Smooth muscle cell (in vitro differentiated cells): Measurements from ENCODE around the gene LIPA. TPM values are rescaled to one million over a fixed set of nuclear protein-coding genes. Genes with fewer than 3 reads are reported as not detected.

ENCODE experiments used
- DNase-seq: peaks from one replicate; lab custom pipeline; 2025; ENCODE audit not compliant: unreplicated experiment; lab: John Stamatoyannopoulos, UW
- H2AFZ ChIP-seq: fragments of 200-600 bp; sonication (generic); 2 replicates; pipeline ENCODE4 v1.6.0; 2016; ENCODE audit warnings: antibody characterized with exemption, low read depth, mild to moderate bottlenecking
- H3F3A ChIP-seq: fragments of 200-600 bp; sonication (generic); 2 replicates; pipeline ENCODE4 v1.6.0; 2017; ENCODE audit warnings: antibody characterized with exemption, low read depth
- H3K27ac ChIP-seq: fragments of 200-600 bp; sonication (generic); 2 replicates; pipeline ENCODE4 v1.5.1; 2016; ENCODE audit warnings: low read depth, mild to moderate bottlenecking
- H3K27me3 ChIP-seq: fragments of 200-600 bp; sonication (generic); 2 replicates; pipeline ENCODE4 v1.6.1; 2016; ENCODE audit warnings: low read depth, mild to moderate bottlenecking
- H3K36me3 ChIP-seq: fragments of 200-600 bp; sonication (generic); 2 replicates; pipeline ENCODE4 v1.5.1; 2016; ENCODE audit warnings: low read depth
- H3K4me1 ChIP-seq: fragments of 200-600 bp; sonication (generic); 2 replicates; pipeline ENCODE4 v1.5.1; 2016; ENCODE audit warnings: low read depth
- H3K4me2 ChIP-seq: fragments of 200-600 bp; sonication (generic); 2 replicates; pipeline ENCODE4 v1.6.0; 2016; ENCODE audit warnings: mild to moderate bottlenecking
- H3K4me3 ChIP-seq: fragments of 200-600 bp; sonication (generic); 2 replicates; pipeline ENCODE4 v1.5.1; 2016; ENCODE audit warnings: mild to moderate bottlenecking
- H3K79me2 ChIP-seq: fragments of 200-600 bp; sonication (generic); 2 replicates; pipeline ENCODE4 v1.6.0; 2016; ENCODE audit warnings: low read depth, mild to moderate bottlenecking
- H3K9ac ChIP-seq: fragments of 200-600 bp; sonication (generic); 2 replicates; pipeline ENCODE4 v1.6.0; 2016; ENCODE audit warnings: low read depth
- H3K9me3 ChIP-seq: fragments of 200-600 bp; sonication (generic); replicated peaks from 2 replicates; pipeline ENCODE4 v1.5.1; 2016; ENCODE audit warnings: low read depth
- H4K20me1 ChIP-seq: fragments of 200-600 bp; sonication (generic); 2 replicates; pipeline ENCODE4 v1.6.0; 2016; ENCODE audit warnings: low read depth
- WGBS: methylation state at CpG from one replicate; pipeline ENCODE4 v1.1.7; 2016; ENCODE audit warnings: low lambda C conversion rate; 5-methylcytosine and 5-hydroxymethylcytosine counted together
- polyA plus RNA-seq: library from polyadenylated mRNA; unstranded; fragments of >200 nt; fragmentation: Nextera tagmentation; extraction: Ambion mirVana; gene quantifications from 2 replicates; pipeline ENCODE4 v1.2.1, GENCODE V29; 2016
- total RNA-seq: library from RNA; depleted of rRNA; stranded (reverse); fragments of >200 nt; gene quantifications from 2 replicates; pipeline ENCODE4 v1.2.3, GENCODE V29; 2014
- TF ChIP-seq, protein P1 (sequence below): fragments of 200-600 bp; sonication (generic); IDR thresholded peaks from 2 replicates; pipeline ENCODE4 v1.5.1; 2017; ENCODE audit warnings: borderline replicate concordance, mild to moderate bottlenecking, antibody characterized with exemption; ENCODE audit not compliant: insufficient read depth, poor library complexity, severe bottlenecking

LIPA gene
- total and polyA plus RNA-seq, 2 experiments from 2014 or later = 27.1 to 34.4 TPM

DNA sequence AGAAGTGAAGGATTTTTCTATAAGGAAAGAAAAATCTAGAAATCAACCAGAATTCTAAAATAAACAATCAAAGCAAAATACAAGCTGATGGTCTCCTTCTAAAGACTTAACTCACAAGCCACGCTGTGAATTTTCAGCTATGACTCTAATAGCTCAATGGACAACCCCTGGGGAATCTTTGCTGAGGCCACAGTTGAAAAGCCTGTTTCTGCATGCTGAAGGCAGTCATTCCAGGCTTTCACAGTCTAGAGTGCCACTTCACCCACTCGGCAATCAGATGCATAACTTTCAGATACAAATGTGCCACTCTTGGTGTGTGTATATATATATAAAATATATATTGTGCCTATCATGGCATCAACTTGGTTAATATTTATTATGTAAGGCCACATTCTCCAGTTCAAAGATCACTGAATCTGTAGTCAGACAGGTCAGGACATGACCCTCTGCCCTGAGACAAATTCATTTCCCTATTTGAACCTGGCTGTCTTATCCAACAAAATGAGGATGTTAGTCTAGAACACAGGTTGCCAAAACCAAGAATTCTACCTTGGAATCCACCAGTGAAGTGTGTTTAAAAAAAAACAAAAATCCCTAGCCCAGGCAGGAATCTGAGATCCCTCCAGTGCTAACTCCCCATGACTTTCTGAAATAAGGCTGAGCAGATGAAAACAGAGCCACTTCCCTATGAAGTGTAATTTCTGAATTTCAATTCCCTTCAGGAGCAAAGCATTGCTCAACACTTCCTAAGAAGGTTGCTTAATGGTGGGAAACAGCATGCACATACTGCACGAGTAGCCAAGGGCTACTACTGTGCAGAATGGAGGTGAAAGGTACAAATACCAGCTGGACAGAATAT lies 9.9 kb downstream of the LIPA start:
- no peak overlapping the region for H3K4me2 ChIP-seq
- no peaks in the 10 kb centered on the region for H3K36me3 ChIP-seq
- peaks cover 14% of the 10 kb centered on the region for H3K4me1 ChIP-seq
- no peak overlapping the region for H3K9ac ChIP-seq
- no peak overlapping the region for H2AFZ ChIP-seq
- DNase-seq = no peak
- no peaks in the 10 kb centered on the region for H4K20me1 ChIP-seq
- H3K79me2 ChIP-seq = no peaks in the 10 kb centered on the region
- no peaks in the 10 kb centered on the region for H3K27me3 ChIP-seq
- WGBS = 76% methylated on average over 3 of the region's 3 CpGs
- no peaks in the 10 kb centered on the region for H3F3A ChIP-seq
- TF ChIP-seq, protein P1, sequence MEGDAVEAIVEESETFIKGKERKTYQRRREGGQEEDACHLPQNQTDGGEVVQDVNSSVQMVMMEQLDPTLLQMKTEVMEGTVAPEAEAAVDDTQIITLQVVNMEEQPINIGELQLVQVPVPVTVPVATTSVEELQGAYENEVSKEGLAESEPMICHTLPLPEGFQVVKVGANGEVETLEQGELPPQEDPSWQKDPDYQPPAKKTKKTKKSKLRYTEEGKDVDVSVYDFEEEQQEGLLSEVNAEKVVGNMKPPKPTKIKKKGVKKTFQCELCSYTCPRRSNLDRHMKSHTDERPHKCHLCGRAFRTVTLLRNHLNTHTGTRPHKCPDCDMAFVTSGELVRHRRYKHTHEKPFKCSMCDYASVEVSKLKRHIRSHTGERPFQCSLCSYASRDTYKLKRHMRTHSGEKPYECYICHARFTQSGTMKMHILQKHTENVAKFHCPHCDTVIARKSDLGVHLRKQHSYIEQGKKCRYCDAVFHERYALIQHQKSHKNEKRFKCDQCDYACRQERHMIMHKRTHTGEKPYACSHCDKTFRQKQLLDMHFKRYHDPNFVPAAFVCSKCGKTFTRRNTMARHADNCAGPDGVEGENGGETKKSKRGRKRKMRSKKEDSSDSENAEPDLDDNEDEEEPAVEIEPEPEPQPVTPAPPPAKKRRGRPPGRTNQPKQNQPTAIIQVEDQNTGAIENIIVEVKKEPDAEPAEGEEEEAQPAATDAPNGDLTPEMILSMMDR = no peak
- H3K27ac ChIP-seq = no peak overlapping the region
- H3K4me3 ChIP-seq = no peak overlapping the region
- no peaks in the 10 kb centered on the region for H3K9me3 ChIP-seq

DNA sequence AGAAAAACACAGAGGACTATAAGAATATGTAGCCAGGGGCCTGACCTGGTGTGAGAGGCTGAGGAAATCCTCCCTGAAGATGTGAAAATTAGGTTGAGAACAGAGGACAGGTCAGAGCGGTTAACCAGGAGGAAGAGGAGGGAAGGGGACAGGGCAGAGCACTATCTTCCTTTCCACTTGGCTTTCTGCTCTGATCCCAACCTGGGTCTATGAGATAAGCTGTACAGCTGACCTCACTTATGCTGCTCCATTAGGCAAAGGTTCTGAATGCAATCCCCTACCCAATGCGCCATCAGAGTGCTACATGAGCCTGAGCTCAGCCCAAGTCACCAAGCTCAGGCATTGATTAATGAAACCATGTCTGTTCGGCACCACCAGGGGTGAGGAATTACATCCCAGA lies 10.5 kb downstream of the LIPA start:
- TF ChIP-seq, protein P1 = no peak
- Histone ChIP-seq H3K4me2 (no peak overlapping the region), H3K4me3 (no peak overlapping the region), H3K79me2 (no peaks in the 10 kb centered on the region), H3K27me3 (no peaks in the 10 kb centered on the region), H3K9me3 (no peaks in the 10 kb centered on the region), H3K9ac (no peak overlapping the region), H3K36me3 (no peaks in the 10 kb centered on the region), H4K20me1 (no peaks in the 10 kb centered on the region), H3K27ac (no peak overlapping the region), H2AFZ (no peak overlapping the region), H3F3A (no peaks in the 10 kb centered on the region), H3K4me1 (peaks cover 14% of the 10 kb centered on the region)
- no peak for DNase-seq
- WGBS = 99% methylated on average over 3 of the region's 3 CpGs

- Histone ChIP-seq H3K36me3 (no peaks in the 10 kb centered on the region), H3K27me3 (no peaks in the 10 kb centered on the region), H3K27ac (no peak overlapping the region), H3K9ac (no peak overlapping the region), H3K9me3 (no peaks in the 10 kb centered on the region), H3K79me2 (no peaks in the 10 kb centered on the region), H4K20me1 (no peaks in the 10 kb centered on the region), H3K4me1 (peaks cover 14% of the 10 kb centered on the region), H2AFZ (no peak overlapping the region), H3K4me3 (no peak overlapping the region), H3K4me2 (no peak overlapping the region), H3F3A (no peaks in the 10 kb centered on the region)
- TF ChIP-seq, protein P1 = no peak
- 64% methylated on average over 3 of the region's 3 CpGs for WGBS
- no peak for DNase-seq
Measured at GRCh38 chr10:89240519-89240918, 11.1 kb downstream of the LIPA start.
